ENCODE results near the gene PPP4R2. TPM values are rescaled to one million over a fixed set of nuclear protein-coding genes. Genes with fewer than 3 reads are reported as not detected.
"Not testable (repeated sequence)": the region's sequence is repeated elsewhere in the genome, so short reads cannot be mapped to it uniquely, and the experiment has no call there.

Gene PPP4R2
- total RNA-seq, 4 donors from 2014 or later: 72.9 to 134 (median 80.6) TPM

DNA sequence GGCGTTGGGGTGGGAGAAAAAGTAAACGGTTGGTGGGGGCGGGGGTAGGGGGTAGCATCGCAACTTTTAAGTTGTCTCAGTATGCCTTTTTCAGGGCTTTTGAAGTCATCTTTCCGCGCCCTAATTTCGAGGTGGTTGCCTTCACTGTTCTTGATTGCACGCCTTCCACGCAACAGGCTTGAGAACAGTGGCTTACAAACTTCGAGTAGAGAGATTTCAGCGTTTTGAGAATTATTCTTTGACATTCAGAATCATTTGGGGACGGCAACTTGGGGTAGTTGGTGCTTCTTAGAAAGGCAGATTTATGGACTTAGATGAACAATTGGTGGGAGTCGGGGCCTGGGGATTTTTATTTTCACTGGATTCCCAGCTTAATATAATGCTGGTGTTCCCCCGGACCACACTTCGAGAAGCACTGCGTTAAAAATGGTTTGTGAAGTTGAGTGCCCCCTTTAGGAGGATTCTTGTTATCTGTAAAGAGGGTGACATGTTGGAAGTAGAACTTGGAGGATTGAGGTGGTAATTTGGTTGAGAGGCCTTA, 880 bp downstream of the PPP4R2 start:
- peak in 1 of 2 donors; percentile 42 for DNase-seq (ENCODE audit: low spot score in 2 of 2)
- H3K36me3 ChIP-seq: peaks cover 0 to 10% (median 0%) of the 10 kb centered on the region in 3 donors
- no peaks in the 10 kb centered on the region for H3K27me3 ChIP-seq
- H3K4me1 ChIP-seq: peaks cover 0 to 58% (median 25%) of the 10 kb centered on the region in 4 donors
- H3K9me3 ChIP-seq: no peaks in the 10 kb centered on the region
- TF ChIP-seq, protein P1, sequence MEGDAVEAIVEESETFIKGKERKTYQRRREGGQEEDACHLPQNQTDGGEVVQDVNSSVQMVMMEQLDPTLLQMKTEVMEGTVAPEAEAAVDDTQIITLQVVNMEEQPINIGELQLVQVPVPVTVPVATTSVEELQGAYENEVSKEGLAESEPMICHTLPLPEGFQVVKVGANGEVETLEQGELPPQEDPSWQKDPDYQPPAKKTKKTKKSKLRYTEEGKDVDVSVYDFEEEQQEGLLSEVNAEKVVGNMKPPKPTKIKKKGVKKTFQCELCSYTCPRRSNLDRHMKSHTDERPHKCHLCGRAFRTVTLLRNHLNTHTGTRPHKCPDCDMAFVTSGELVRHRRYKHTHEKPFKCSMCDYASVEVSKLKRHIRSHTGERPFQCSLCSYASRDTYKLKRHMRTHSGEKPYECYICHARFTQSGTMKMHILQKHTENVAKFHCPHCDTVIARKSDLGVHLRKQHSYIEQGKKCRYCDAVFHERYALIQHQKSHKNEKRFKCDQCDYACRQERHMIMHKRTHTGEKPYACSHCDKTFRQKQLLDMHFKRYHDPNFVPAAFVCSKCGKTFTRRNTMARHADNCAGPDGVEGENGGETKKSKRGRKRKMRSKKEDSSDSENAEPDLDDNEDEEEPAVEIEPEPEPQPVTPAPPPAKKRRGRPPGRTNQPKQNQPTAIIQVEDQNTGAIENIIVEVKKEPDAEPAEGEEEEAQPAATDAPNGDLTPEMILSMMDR (IDR thresholded peaks at IDR 0.05): peak; percentile 24 to 59 (median 41)
- no peak for TF ChIP-seq EP300 (IDR thresholded peaks at IDR 0.05)
- no peak for TF ChIP-seq POLR2A (IDR thresholded peaks at IDR 0.05)
- WGBS, 2 donors: 0 to 1% methylated on average over 16 of the region's 16 CpGs
- H3K4me3 ChIP-seq: peak overlapping the region; percentile 72 to 96 (median 94)
- peak overlapping the region; percentile 98 to 100 (median 99) for H3K27ac ChIP-seq

DNA sequence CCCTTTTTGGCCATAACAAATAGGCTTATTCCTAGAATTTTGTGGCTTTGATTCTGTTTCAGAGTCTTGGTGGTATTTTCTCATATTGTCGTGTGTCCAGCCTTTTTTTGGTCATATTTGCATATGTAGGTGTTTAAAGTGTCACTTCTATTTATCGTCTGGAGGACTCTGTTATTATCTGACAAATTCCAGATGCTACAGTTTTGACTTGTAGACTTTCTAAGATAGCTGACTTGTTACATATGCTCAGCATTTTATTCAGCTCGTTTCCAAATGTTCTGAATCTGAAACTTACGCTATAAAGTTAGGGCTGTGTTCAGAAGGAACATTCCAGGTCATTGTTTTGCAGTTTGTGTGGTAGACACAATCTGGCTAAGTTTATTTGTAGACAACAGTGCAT, 1.9 kb downstream of the PPP4R2 start:
- Histone ChIP-seq H3K4me1 (peaks cover 0 to 67% (median 28%) of the 10 kb centered on the region in 4 donors), H3K9me3 (no peaks in the 10 kb centered on the region), H3K27me3 (no peaks in the 10 kb centered on the region), H3K36me3 (peaks cover 0 to 10% (median 0%) of the 10 kb centered on the region in 3 donors), H3K4me3 (peak overlapping the region; percentile 72 to 96 (median 94)), H3K27ac (peak overlapping the region; percentile 98 to 100 (median 99))
- WGBS, 2 donors: 12 to 18% methylated on average over 4 of the region's 4 CpGs
- TF ChIP-seq POLR2A (IDR thresholded peaks at IDR 0.05): no peak
- TF ChIP-seq, protein P1 (IDR thresholded peaks at IDR 0.05): no peak
- TF ChIP-seq EP300 (IDR thresholded peaks at IDR 0.05): no peak
- DNase-seq (ENCODE audit: low spot score in 2 of 2): no peak

DNA sequence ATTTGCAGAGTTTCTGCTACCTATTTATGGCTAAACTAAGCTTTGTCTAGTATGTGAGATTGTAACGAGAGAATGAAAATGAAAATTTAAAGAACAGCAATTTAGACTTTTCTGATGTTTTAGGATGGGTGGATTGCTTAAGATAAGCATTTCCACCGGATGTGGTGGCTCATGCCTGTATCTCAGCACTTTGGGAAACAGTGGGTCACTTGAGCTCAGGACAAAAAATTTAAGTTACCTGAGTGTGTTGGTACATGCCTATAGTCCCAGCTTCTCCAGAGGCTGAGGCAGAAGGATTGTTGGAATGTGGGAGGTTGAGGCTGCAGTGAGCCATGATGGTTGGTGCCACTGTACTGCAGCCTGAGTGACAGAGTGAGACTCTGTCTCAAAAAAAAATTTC, 3.3 kb downstream of the PPP4R2 start:
- peak overlapping the region in 1 of 4 donors; percentile 95 for H3K4me3 ChIP-seq
- 34 to 49% methylated on average over 2 of the region's 2 CpGs for WGBS, 2 donors
- no peak for DNase-seq (ENCODE audit: low spot score in 2 of 2)

DNA sequence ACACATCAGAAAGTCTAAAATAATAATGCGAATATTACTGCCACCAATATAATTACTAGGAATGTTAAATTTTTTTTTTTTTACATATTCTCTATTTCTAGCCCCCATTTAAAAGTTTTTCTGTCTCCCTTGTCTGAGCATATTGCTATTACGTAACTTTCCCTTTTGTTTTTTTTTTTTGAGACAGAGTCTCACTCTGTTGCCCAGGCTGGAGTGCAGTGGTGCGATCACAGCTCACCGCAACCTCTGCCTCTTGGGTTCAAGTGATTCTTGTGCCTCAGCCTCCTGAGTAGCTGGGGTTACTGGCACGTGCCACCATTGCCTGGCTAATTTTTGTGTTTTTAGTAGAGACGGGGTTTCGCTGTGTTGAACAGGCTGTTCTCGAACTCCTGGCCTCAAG, 6.4 kb downstream of the PPP4R2 start:
- 61 to 88% methylated on average over 8 of the region's 8 CpGs for WGBS, 2 donors
- not testable (repeated sequence) for H3K4me3 ChIP-seq
- H3K4me1 ChIP-seq: peaks cover 0 to 82% (median 28%) of the 10 kb centered on the region in 4 donors

More for the DNA sequence above, 3.3 kb downstream of the PPP4R2 start:
- peaks cover 0 to 78% (median 29%) of the 10 kb centered on the region in 4 donors for H3K4me1 ChIP-seq
- H3K36me3 ChIP-seq: peaks cover 0 to 11% (median 0%) of the 10 kb centered on the region in 3 donors
- no peaks in the 10 kb centered on the region for H3K27me3 ChIP-seq
- peak overlapping the region in 2 of 4 donors; percentile 98 to 99 for H3K27ac ChIP-seq
- no peaks in the 10 kb centered on the region for H3K9me3 ChIP-seq
- no peak for TF ChIP-seq EP300 (IDR thresholded peaks at IDR 0.05)
- TF ChIP-seq, protein P1 (IDR thresholded peaks at IDR 0.05): no peak
- TF ChIP-seq POLR2A (IDR thresholded peaks at IDR 0.05): no peak

DNA sequence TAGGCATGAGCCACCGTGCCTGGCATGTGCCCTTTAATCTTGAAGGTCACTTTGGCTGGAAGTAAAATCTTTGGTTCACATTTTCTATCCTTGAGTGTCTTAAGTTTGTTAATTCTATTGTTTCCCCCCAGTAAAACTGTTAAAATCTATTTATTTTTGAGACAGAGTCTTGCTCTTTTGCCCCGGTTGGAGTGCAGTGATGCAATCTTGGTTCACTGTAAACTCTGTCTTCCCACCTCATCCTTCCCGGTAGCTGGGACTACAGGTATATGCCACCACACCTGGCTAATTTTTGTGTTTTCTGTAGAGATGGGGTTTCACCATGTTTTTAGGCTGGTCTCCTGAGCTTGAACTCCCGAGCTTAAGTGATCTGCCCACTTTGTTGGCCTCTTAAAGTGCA, 7.7 kb downstream of the PPP4R2 start:
- 67 to 79% methylated on average over 4 of the region's 4 CpGs for WGBS, 2 donors
- H3K4me3 ChIP-seq: no peak overlapping the region

More for the DNA sequence above, 6.4 kb downstream of the PPP4R2 start:
- H3K9me3 ChIP-seq; H3K27me3 ChIP-seq; DNase-seq (ENCODE audit: low spot score in 2 of 2): not testable (repeated sequence)
- Histone ChIP-seq H3K27ac (peak overlapping the region in 2 of 4 donors; percentile 54 to 58), H3K36me3 (peaks cover 0 to 40% (median 0%) of the 10 kb centered on the region in 3 donors)

More for the DNA sequence above, 7.7 kb downstream of the PPP4R2 start:
- H3K9me3 ChIP-seq: no peaks in the 10 kb centered on the region
- H3K27ac ChIP-seq: no peak overlapping the region
- peaks cover 0 to 40% (median 0%) of the 10 kb centered on the region in 3 donors for H3K36me3 ChIP-seq
- TF ChIP-seq POLR2A (IDR thresholded peaks at IDR 0.05) (no peak), EP300 (IDR thresholded peaks at IDR 0.05) (no peak)
- TF ChIP-seq, protein P1 (IDR thresholded peaks at IDR 0.05): no peak
- no peaks in the 10 kb centered on the region for H3K27me3 ChIP-seq
- H3K4me1 ChIP-seq: peaks cover 0 to 82% (median 19%) of the 10 kb centered on the region in 4 donors
- DNase-seq (ENCODE audit: low spot score in 2 of 2): no peak

Measured in tibial nerve (tissue), 4 donors.